WERI-Rb-1 (cell line): ENCODE results near the gene PRKCH.

ENCODE experiments used
- DNase-seq: peaks from one replicate; pipeline ENCODE4 v3.0.0-alpha.2; 2020
- H3K27ac ChIP-seq: fragments of 250-450 bp; sonication (Bioruptor Pico); 2 replicates; pipeline ENCODE4 v1.5.1; 2020; ENCODE audit warnings: mild to moderate bottlenecking, moderate library complexity
- H3K27me3 ChIP-seq: fragments of 250-450 bp; sonication (Bioruptor Pico); 2 replicates; pipeline ENCODE4 v1.5.1; 2021; ENCODE audit warnings: mild to moderate bottlenecking, low read depth, moderate library complexity; ENCODE audit not compliant: insufficient read depth, severe bottlenecking
- H3K36me3 ChIP-seq: fragments of 250-450 bp; sonication (Bioruptor Pico); 2 replicates; pipeline ENCODE4 v1.5.1; 2020; ENCODE audit warnings: mild to moderate bottlenecking, moderate library complexity
- H3K4me3 ChIP-seq: 2 replicates; pipeline ENCODE4 v1.5.1; 2011; ENCODE audit warnings: low read depth, mild to moderate bottlenecking, control low read depth, low read length
- H3K9me3 ChIP-seq: fragments of 250-450 bp; sonication (Bioruptor Pico); 2 replicates; pipeline ENCODE4 v1.5.1; 2021; ENCODE audit warnings: mild to moderate bottlenecking, moderate library complexity; ENCODE audit not compliant: severe bottlenecking
- CTCF ChIP-seq: IDR thresholded peaks from 2 replicates; pipeline ENCODE4 v1.5.1; 2011; ENCODE audit warnings: low read depth, mild to moderate bottlenecking, control low read depth, inconsistent platforms, low read length

The PRKCH gene

DNA sequence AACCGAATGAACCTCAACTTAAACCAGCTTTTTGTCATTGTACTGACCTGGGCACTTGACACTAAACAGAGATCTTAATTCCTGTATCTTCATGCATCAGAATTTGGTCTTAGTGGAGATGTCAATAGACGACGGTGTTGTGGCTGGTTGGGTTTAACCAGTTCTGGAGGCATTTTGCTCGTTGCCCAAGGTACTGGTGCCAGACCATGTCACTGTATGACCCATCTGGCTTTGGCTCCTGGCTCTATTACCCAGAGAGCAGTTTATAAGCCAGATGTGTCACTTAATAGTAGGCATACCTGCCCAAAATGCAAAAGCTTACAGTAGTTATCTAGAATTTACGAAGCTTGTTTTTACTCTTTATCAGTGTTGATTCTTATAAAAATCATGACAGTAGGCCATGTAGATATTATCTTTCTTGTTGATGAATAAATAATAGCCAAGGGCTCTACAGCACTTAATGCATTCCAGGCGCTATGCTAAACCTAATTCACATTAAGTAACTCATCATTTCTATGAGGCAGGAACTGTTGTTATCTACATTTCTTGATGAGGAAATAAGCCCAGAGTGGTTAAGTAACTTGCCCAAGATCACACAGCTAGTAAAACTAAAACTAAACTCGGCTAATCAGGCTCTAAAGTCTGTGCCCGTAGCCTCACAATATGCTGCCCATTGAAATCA lies 194.2 kb downstream of the PRKCH start:
- Histone ChIP-seq H3K9me3 (no peaks in the 10 kb centered on the region), H3K27ac (no peak overlapping the region), H3K27me3 (no peaks in the 10 kb centered on the region), H3K4me3 (no peak overlapping the region), H3K36me3 (no peaks in the 10 kb centered on the region)
- no peak for TF ChIP-seq CTCF
- DNase-seq: no peak

GRCh38 chr14:61516118-61516743 lies 194.9 kb downstream of the PRKCH start:
- no peak for TF ChIP-seq CTCF
- H3K27ac ChIP-seq: no peak overlapping the region
- DNase-seq: no peak
- H3K4me3 ChIP-seq: no peak overlapping the region
- H3K9me3 ChIP-seq: no peaks in the 10 kb centered on the region
- no peaks in the 10 kb centered on the region for H3K36me3 ChIP-seq
- no peaks in the 10 kb centered on the region for H3K27me3 ChIP-seq

DNA sequence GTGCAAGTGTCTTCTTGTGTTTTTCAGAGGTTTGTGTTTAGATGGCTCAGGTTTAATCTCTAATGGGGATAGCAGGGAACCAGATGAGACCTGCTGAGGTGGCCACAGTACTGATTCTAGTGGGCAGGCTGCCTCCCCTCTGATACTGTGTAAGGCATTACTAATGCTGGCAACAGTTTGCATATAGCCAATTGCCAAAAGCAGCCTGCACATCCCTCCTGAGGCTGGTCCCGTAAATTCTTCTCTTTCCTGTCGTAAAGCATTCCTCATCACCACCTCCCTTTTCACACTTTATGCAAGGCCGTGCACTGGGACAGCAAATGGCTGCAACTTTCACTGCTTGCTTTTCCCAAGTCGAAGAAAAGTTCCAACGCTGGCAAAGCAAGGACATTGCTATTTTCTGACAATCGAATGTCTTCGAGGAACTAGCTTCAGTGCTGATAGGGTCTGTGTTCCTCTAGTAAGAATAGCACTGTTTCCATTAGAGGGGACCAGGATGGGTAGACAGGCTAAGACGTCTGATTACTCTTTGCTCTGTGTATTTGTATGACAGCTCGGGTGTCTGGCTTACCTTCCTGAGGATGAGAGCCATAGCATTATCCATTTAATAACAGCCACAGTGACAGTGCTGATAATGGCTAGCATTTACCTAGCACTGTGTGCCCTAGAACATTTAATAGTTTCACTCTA lies 195.7 kb downstream of the PRKCH start:
- no peak overlapping the region for H3K27ac ChIP-seq

DNA sequence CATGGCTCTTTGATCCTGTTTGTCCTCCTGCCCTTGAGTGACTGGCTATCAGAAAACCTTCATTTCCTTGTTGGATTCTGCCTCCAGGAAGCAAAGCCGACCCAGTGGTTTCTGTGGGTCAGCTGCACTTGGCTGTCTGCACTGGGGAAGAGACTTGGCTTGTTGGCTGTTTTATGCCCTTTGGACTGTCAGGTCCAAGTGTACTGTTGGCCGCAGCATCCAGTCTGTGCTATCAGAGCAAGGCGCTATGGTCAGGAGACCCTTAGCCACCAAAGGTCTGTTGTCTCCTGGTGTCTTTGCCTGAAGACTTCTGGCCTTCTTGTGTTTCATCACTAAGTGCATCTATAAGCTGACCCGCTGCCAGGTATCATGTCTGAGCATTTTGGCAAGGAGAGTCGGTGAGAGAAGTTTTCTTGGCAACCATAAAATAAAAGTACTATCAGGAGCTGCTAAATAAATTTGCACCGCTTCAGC lies 196.6 kb downstream of the PRKCH start:
- Histone ChIP-seq H3K27me3 (no peaks in the 10 kb centered on the region), H3K4me3 (no peak overlapping the region), H3K9me3 (no peaks in the 10 kb centered on the region), H3K36me3 (no peaks in the 10 kb centered on the region), H3K27ac (no peak overlapping the region)
- DNase-seq: no peak
- no peak for TF ChIP-seq CTCF

More for the DNA sequence above, 195.7 kb downstream of the PRKCH start:
- TF ChIP-seq CTCF: no peak
- Histone ChIP-seq H3K4me3 (no peak overlapping the region), H3K36me3 (no peaks in the 10 kb centered on the region), H3K27me3 (no peaks in the 10 kb centered on the region), H3K9me3 (no peaks in the 10 kb centered on the region)
- DNase-seq: no peak

- no peak for DNase-seq
- Histone ChIP-seq H3K4me3 (no peak overlapping the region), H3K27ac (no peak overlapping the region), H3K9me3 (no peaks in the 10 kb centered on the region), H3K36me3 (no peaks in the 10 kb centered on the region), H3K27me3 (no peaks in the 10 kb centered on the region)
- TF ChIP-seq CTCF: no peak
Observed at GRCh38 chr14:61518403-61518802, 197.0 kb downstream of the PRKCH start.
